GM18511 (cell line): ENCODE results near the gene VAMP4.

Experiments used
- ATAC-seq: cut with Tn5 transposase; IDR thresholded peaks from one replicate; pipeline ENCODE4 v1.9.1; 2021; ENCODE audit warnings: mild to moderate bottlenecking, moderate library complexity; ENCODE audit not compliant: unreplicated experiment

Gene VAMP4

DNA sequence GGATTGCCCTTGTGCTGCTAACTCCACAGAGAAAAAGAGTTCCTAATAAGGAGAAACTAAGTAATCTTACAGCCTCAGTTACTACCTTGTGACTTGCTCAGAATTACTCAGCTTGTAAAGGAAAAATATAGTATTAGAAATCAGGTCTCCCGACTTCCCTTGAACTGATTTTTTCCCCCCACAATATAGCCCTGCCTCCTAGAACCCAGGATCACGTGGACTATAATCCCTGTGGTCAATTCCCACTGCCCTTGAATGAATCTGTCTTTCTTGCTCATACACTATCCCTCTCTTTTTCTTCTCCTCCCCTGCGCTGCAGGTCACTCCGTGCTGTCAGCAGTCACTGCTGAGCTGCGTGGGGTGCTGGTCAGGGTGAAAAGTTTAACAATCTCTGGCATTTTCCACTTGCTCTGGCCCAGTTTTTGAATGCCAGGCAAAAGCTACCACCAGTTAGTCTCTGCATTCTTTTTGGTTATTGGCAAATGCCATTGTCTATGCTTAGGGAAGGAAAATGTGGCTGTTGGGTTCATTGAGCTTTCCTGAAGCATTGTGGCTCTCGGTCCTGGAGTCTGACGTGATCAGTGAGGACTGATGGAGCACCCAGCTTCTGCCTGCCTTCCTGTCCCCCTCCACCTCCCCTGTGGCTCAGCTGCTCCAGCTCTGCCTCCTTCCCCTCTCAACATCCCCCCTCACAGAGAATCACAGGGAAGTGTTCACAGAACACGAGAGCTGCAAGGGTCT, 87.5 kb downstream of the VAMP4 start:
- no peak for ATAC-seq

DNA sequence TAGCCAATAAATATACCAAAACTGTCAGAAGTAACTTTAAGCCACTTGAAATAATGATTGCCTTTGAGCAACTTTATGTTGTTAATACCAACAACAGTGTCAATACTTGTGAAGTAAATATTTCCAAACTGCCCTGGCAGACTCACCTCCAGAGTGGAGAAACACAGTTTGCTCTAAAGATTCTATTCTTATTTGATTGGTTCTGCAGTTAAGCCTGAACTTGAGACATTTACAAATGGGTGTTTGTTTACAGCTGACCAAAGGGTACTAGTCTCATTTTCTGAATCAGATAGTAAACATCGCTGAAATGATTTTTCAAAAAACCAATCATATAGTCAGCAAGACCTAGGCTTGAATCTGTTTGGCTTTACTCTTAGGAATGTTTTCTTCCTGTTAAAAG, 88.1 kb downstream of the VAMP4 start:
- ATAC-seq = no peak

DNA sequence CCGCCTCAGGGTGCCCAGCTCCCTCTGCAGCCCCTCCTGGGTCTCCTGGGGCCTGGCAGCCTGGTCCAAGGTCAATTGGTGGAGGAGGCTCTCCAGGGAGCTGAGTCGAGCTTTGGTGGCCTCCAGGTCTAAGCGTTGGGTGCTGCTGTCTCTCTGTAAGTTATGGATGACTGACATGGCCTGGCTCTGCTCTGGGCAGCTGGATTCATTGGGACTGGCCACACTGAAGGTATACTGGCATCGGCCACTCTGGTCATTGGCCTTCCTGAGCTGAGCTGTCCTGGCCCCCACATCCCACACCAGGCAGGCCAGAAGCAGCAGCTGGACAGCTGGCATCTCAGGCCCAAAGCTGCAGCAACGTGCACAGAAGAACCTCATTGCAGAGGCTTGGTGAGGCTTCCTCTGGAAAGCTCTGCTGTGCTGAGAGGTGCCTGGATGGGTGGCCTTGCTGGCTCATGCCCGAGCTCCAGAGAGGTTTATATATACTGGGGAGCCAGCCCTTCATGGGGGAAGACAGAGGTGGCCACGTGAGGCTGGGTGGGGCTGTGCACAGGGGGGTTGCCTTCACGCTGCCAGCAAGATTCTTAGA, 89.5 kb downstream of the VAMP4 start, which contains the start of gene MYOC:
Gene MYOC (minus strand): TSS at position 455 of the 589 bp plus-strand sequence. CDS start 77 bp downstream, at position 378.
- ATAC-seq = no peak
